COLO668 (cell line): ENCODE results near the gene PER3.

Experiments used
- DNase-seq: peaks from one replicate; lab custom pipeline; 2025; ENCODE audit not compliant: unreplicated experiment; lab: John Stamatoyannopoulos, UW

Gene PER3

GRCh38 chr1:7783826-7784491, at the start of gene PER3:
PER3 (plus strand) TSS chr1:7784291; CDS start chr1:7784878, 587 bp downstream.
- DNase-seq = peak; percentile 100

DNA sequence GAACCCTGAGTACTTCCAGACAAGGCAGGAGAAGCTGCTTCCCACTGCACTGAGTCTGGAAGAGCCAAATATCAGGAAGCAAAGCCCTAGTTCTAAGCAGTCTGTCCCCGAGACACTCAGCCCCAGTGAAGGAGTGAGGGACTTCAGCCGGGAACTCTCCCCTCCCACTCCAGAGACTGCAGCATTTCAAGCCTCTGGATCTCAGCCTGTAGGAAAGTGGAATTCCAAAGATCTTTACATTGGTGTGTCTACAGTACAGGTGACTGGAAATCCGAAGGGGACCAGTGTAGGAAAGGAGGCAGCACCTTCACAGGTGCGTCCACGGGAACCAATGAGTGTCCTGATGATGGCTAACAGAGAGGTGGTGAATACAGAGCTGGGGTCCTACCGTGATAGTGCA, 46.0 kb upstream of the PER3 start:
- no peak for DNase-seq

GRCh38 chr1:7743346-7743745, 40.7 kb upstream of the PER3 start:
- DNase-seq = no peak

DNA sequence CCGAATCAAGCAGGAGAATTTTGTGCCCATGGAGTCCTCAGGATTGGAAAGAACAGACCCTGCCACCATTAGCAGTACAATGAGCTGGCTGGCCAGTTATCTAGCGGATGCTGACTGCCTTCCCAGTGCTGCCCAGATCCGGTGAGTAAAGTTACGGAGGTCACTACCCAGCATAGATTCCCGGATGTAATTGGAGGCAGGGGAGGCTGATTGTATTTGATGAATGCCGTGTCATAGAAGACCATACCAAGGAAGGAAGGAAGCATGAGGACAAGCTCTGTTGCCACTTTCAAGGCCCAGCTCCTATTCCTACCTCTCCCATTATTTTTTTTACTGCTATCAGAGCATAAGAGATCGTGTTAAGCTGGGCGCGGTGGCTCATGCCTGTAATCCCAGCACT, 39.2 kb upstream of the PER3 start:
- no peak for DNase-seq

GRCh38 chr1:7745783-7746182, 38.3 kb upstream of the PER3 start:
- no peak for DNase-seq

DNA sequence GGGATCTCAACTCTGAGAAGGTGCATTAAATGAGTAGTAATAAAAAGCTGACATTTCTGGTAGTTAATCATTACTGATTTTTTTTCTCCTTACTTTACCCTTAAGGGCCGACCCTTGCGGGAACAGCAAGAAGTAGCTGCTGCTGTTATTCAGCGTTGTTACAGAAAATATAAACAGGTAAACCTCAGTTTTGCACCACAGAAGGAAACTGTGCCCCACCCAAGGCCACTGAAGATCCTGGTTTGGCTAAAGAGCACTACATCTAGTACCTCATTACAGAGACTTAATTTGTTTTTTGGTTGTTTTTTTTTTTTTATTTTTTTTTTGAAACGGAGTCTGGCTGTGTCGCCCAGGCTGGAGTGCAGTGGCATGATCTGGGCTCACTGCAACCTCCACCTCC, 36.5 kb upstream of the PER3 start:
- no peak for DNase-seq

DNA sequence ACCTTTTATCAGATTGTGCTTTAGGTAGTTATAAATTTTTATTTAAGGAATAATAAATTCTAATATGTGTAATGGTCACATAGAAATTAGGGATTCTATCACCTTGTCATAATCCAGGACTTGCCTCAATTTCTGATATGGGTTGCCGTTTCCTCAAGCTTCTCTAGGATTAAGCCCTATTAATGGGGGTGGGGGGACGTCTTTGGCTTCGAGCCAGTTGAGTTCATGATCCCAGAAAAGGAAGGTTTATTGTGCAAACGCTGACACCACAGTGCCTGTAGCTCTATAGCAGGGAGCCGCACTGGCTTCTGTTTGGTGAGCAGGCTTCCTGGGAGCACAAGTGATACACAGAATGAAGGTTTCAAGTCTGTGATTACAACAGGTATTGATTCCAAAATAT, 35.0 kb upstream of the PER3 start:
- no peak for DNase-seq

DNA sequence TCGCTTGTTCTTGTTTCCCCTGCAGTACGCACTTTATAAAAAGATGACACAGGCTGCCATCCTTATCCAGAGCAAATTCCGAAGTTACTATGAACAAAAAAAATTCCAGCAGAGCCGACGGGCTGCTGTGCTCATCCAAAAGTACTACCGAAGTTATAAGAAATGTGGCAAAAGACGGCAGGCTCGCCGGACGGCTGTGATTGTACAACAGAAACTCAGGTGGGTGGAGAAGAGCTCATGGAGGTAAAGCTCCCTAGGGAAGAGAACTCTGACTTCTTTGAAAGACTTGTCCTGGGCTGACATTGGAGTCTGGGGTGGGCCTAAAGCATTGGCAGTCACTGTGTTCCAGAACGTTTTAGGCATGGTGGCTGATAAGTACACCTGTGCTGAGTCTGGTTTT, 32.9 kb upstream of the PER3 start:
- no peak for DNase-seq

DNA sequence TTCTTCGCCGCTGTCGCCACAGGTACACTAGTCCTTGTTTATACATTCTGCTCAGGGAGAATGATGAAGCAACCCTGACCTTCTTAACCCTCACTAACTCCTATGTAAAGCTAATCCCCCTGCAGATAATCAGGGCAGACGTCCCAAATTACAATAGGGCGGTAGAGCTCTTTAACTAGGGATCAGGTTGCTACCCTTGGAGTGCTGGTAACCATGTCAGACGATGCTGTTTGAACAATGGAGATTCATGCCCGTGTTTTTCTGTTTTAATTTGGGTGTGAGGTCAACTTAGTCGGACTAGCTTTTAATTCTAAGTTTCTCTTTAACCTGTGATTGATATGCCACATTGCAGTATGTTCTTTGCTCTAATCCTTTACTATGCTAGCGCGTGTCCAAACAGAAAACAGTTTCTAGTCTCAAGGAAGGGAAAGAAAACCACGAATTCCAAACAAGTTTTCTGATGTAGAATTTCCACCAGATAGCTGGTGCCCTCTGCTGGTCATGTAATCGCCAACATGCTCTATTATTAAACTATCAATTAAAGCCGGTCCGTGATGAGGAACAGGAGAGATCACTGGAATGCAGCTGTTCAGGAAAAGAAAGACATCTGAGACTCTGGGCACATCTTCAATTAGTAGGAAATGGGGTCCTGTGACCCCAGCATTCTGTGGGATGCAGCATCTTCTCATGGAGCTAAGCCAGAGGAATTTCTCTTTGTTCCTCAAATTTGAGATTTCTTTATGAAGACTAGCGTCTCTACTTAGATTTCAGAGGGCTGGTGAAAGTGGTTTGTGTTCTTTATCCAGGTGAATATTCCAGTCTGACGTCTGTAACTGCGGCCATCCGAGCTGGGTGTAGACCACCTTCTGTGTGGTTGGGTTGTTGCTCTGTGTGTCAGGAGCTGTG, 31.3 kb upstream of the PER3 start:
- DNase-seq = peak; percentile 65

- no peak for DNase-seq
These were observed 30.4 kb upstream of the PER3 start for GRCh38 chr1:7753641-7754040.

GRCh38 chr1:7754234-7754633, 29.9 kb upstream of the PER3 start:
- DNase-seq = no peak

- DNase-seq = no peak
These were observed 28.6 kb upstream of the PER3 start for GRCh38 chr1:7755448-7755847.

- no peak for DNase-seq
These were observed 23.8 kb upstream of the PER3 start for GRCh38 chr1:7760245-7760644.

- no peak for DNase-seq
These were observed 23.0 kb upstream of the PER3 start for GRCh38 chr1:7761103-7761502.

DNA sequence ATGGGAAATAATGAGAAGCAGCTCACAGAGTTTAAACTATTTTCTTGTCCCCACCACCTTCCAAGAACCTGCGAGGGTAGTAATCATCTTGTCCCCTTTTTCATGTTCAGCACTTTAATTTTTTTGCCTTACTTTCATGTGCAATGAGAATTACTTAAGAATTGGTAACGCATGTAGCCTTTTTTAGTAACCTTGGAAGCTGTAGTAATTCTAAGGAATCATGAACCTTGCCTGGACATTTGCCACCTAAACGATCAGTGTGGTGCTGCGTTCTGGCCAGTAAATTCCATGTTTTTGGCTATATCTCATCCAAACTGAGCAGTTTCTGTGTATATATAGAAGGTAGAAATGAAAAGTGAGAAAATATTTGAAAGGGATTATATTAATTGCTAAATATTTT, 16.9 kb upstream of the PER3 start:
- DNase-seq = no peak

GRCh38 chr1:7768583-7768982, 15.5 kb upstream of the PER3 start:
- no peak for DNase-seq

GRCh38 chr1:7769673-7770412, 14.2 kb upstream of the PER3 start:
- DNase-seq = no peak

GRCh38 chr1:7770669-7770996, 13.5 kb upstream of the PER3 start:
- DNase-seq = no peak

- peak; percentile 89 for DNase-seq
These were observed 12.9 kb upstream of the PER3 start, which contains the start of gene VAMP3 for GRCh38 chr1:7770997-7771822. VAMP3 (plus strand) TSS chr1:7771296; CDS start chr1:7771384, 88 bp downstream.

- no peak for DNase-seq
These were observed 12.2 kb upstream of the PER3 start for GRCh38 chr1:7771823-7772299.

DNA sequence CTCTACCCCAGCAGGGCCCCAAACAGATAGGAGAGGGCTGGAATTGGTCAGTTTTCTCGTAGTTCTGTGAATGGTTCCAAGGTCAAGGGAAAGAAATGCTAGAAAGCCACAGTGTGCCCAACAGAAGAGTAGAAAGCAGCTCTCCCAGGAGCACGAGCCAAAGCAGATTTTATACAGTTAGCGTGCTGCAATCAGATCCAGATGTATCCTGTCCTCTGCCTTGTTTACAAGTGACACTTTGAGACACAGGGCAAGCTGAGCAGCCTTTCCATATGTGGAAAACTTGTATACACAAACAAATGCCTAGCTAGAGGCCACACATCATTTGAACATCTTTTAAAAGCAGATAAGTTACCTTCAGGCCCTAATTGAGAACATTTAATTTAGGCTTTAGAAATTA, 6.5 kb upstream of the PER3 start:
- no peak for DNase-seq
